HepG2 (cell line): ENCODE results near the gene CNTD1. TPM values are rescaled to one million over a fixed set of nuclear protein-coding genes. Genes with fewer than 3 reads are reported as not detected.

Experiments used
- ATAC-seq: fragments of 200-7000 bp; cut with Tn5 transposase; 3 replicates; pipeline ENCODE4 v1.9.1; 2020; ENCODE audit warnings: mild to moderate bottlenecking, moderate library complexity
- BruUV-seq: library from RNA; stranded (reverse); fragments of 400-500 nt; replicated peaks from 2 replicates; lab custom pipeline; 2021; lab: Mats Ljungman, UMichigan
- CTCF ChIA-PET: fragments of 300-600 bp; formaldehyde crosslinking; extraction: SDS; loops from one replicate; lab custom pipeline; 2021; ENCODE audit warnings: low total read pairs, inconsistent platforms, low intra/inter-chr PET ratio; lab: Yijun Ruan, JAX
- POLR2A ChIA-PET: fragments of 350-600 bp; sonication (Branson Sonifier 250); formaldehyde crosslinking; loops from one replicate; lab custom pipeline; 2020; ENCODE audit warnings: antibody characterized with exemption, inconsistent platforms; lab: Yijun Ruan, JAX
- DNase-seq: peaks from one replicate; pipeline ENCODE4 v3.0.0-alpha.2; 2015; ENCODE audit warnings: low spot score
- FAIRE-seq: peaks from 3 replicates; lab custom pipeline; 2011; peaks lifted over from hg19 to GRCh38; lab: Jason Lieb, UNC
- H2AFZ ChIP-seq: one replicate; pipeline ENCODE4 v1.6.1; 2011; ENCODE audit warnings: low read length, inconsistent platforms
- H3K27ac ChIP-seq: fragments of 300-600 bp; 3 replicates; pipeline ENCODE4 v1.8.0; 2011; ENCODE audit warnings: mixed run types, mild to moderate bottlenecking, mixed read lengths, low read length, inconsistent platforms; ENCODE audit not compliant: insufficient read depth; ENCODE audit errors: extremely low read length
- H3K27me3 ChIP-seq, 2 experiments: fragments of 200-600 bp in 1 of 2; 2 replicates in 1 of 2; 3 replicates in 1 of 2; pipeline versions ENCODE4 v1.6.0 to v1.8.0; 2011; ENCODE audit warnings: low read length in 2 of 2, mild to moderate bottlenecking in 2 of 2, moderate library complexity in 2 of 2, inconsistent platforms in 1 of 2; ENCODE audit not compliant: insufficient read depth in 2 of 2, control insufficient read depth in 1 of 2
- H3K36me3 ChIP-seq, 2 experiments: fragments of 200-600 bp in 1 of 2; replicated peaks in 1 of 2; 2 replicates in 1 of 2; 3 replicates in 1 of 2; pipeline versions ENCODE4 v1.5.1 to v1.8.0; 2011; ENCODE audit warnings: low read length in 2 of 2, inconsistent platforms in 1 of 2; ENCODE audit not compliant: insufficient read depth in 2 of 2, control insufficient read depth in 1 of 2
- H3K4me1 ChIP-seq: 2 replicates; pipeline ENCODE4 v1.5.1; 2012; ENCODE audit warnings: low read length, inconsistent platforms; ENCODE audit not compliant: insufficient read depth
- H3K4me2 ChIP-seq: 2 replicates; pipeline ENCODE4 v1.6.0; 2011; ENCODE audit warnings: low read depth, low read length, inconsistent platforms
- H3K4me3 ChIP-seq, 3 experiments: fragments of 200-600 bp in 1 of 3; sonication (generic), shearing (Covaris generic) in 1 of 3; replicated peaks in 1 of 3; 2 replicates each; pipeline ENCODE4 v1.5.1; 2011 to 2016; ENCODE audit warnings: low read length in 3 of 3, inconsistent platforms in 2 of 3, low read depth in 2 of 3, mild to moderate bottlenecking in 2 of 3, control low read depth in 1 of 3, mixed read lengths in 1 of 3; ENCODE audit not compliant: insufficient read depth in 1 of 3
- H3K79me2 ChIP-seq: one replicate; pipeline ENCODE4 v1.6.1; 2011; ENCODE audit warnings: low read length, inconsistent platforms; ENCODE audit not compliant: insufficient read depth
- H3K9ac ChIP-seq: 2 replicates; pipeline ENCODE4 v1.6.0; 2011; ENCODE audit warnings: mild to moderate bottlenecking, low read depth, low read length, inconsistent platforms; ENCODE audit not compliant: insufficient read depth
- H3K9me3 ChIP-seq: 2 replicates; pipeline ENCODE4 v1.5.1; 2012; ENCODE audit warnings: mild to moderate bottlenecking, low read length
- H4K20me1 ChIP-seq: 2 replicates; pipeline ENCODE4 v1.6.0; 2011; ENCODE audit warnings: inconsistent platforms, mild to moderate bottlenecking, low read length, moderate library complexity; ENCODE audit not compliant: insufficient read depth
- HOMEZ ChIP-seq: IDR thresholded peaks from 2 replicates; pipeline ENCODE4 v1.6.1; 2016; ENCODE audit warnings: low read depth
- KAT7 ChIP-seq: IDR thresholded peaks from 2 replicates; pipeline ENCODE4 v1.6.1; 2018; ENCODE audit warnings: borderline replicate concordance, missing compliant biosample characterization
- MBNL3 ChIP-seq: fragments of 250-450 bp; sonication (Bioruptor Pico); conservative IDR thresholded peaks from 2 replicates; pipeline ENCODE4 v1.8.0; 2022; ENCODE audit warnings: mild to moderate bottlenecking, inconsistent platforms
- NPAS2 ChIP-seq: sonication (generic); formaldehyde crosslinking; IDR thresholded peaks from 2 replicates; pipeline ENCODE4 v1.8.0; 2022; ENCODE audit warnings: mild to moderate bottlenecking, missing genetic modification reagents, borderline replicate concordance
- NRL ChIP-seq: sonication (generic); formaldehyde crosslinking; IDR thresholded peaks from 2 replicates; pipeline ENCODE4 v1.5.0; 2020; ENCODE audit warnings: missing genetic modification reagents, mild to moderate bottlenecking, moderate library complexity, borderline replicate concordance
- PRDM15 ChIP-seq: sonication (generic); formaldehyde crosslinking; IDR thresholded peaks from 2 replicates; pipeline ENCODE4 v1.4.0; 2020; ENCODE audit warnings: missing genetic modification reagents
- RAD21 ChIP-seq: fragments of 450-650 bp; formaldehyde crosslinking; IDR thresholded peaks from 2 replicates; pipeline ENCODE4 v1.5.0; 2020; ENCODE audit warnings: mild to moderate bottlenecking
- THAP9 ChIP-seq: sonication (generic); formaldehyde crosslinking; IDR thresholded peaks from 2 replicates; pipeline ENCODE4; 2020; ENCODE audit warnings: missing genetic modification reagents, mild to moderate bottlenecking, borderline replicate concordance
- XRCC5 ChIP-seq: fragments of 200-400 bp; formaldehyde crosslinking; optimal IDR thresholded peaks from 2 replicates; pipeline ENCODE3; 2017; ENCODE audit warnings: mild to moderate bottlenecking, low read length
- ZNF510 ChIP-seq: sonication (generic); formaldehyde crosslinking; IDR thresholded peaks from 2 replicates; pipeline ENCODE4 v1.4.0; 2020; ENCODE audit warnings: low read depth, mild to moderate bottlenecking, missing genetic modification reagents
- ZNF614 ChIP-seq: IDR thresholded peaks from 2 replicates; pipeline ENCODE4 v1.6.1; 2018; ENCODE audit warnings: missing biosample characterization, missing genetic modification reagents, inconsistent platforms, borderline replicate concordance
- ZNF672 ChIP-seq: sonication (generic); formaldehyde crosslinking; IDR thresholded peaks from 2 replicates; pipeline ENCODE4 v1.8.1; 2022; ENCODE audit warnings: missing genetic modification reagents
- WGBS: methylation state at CpG from one replicate; pipeline ENCODE4 v1.1.6; 2017; ENCODE audit warnings: low lambda C conversion rate; 5-methylcytosine and 5-hydroxymethylcytosine counted together
- in situ Hi-C: cut with HindIII; loops from 2 replicates; pipeline ENCODE4 v1.10.0; 2017; ENCODE audit warnings: low pct_unique_long_range_greater_than_20kb; ENCODE audit not compliant: extremely low pct_ligation_motif_present
- intact Hi-C: fragments of 100-400 bp; cut with micrococcal nuclease; formaldehyde crosslinking; loops from one replicate; pipeline ENCODE4 v1.10.0; 2022; ENCODE audit not compliant: unreplicated experiment
- polyA plus RNA-seq, 8 experiments: library from polyadenylated mRNA; depleted of rRNA in 3 of 8; stranded (reverse) in 7 of 8; unstranded in 1 of 8; fragments of >200 nt; fragmentation: Illumina TruSeq in 4 of 8; extraction: Trizol in 4 of 8; gene quantifications; 2 replicates each; pipeline versions ENCODE4 v1.2.1 to v1.2.3, GENCODE V29; 2011 to 2016; ENCODE audit warnings: low read depth in 4 of 8, missing spikeins in 1 of 8, mixed read lengths in 1 of 8; ENCODE audit not compliant: insufficient read depth in 1 of 8
- total RNA-seq, 5 experiments: library from RNA; depleted of rRNA; stranded (reverse); fragments of >200 nt; fragmentation: Illumina TruSeq; extraction: Trizol; gene quantifications; 2 replicates each; pipeline ENCODE4 v1.2.3, GENCODE V29; 2016; ENCODE audit warnings: low read depth in 1 of 5

Gene CNTD1
- total and polyA plus RNA-seq, 2 of the 13 experiments (the other 11 are each of a cell fraction or from before 2014, with no cell fraction given), result 0.11 to 0.15 TPM

- H3K36me3 ChIP-seq, result peaks cover 33 to 50% of the 10 kb centered on the region in 2 experiments
- ChIA-PET POLR2A (interaction anchor here (1.0 to 5.6 kb wide), 5 partner anchors 12 to 73 kb away, joined by 3 to 78 read pairs (median 9); partner anchors contain the start of genes PSME3, VPS25 and WNK4), CTCF (no interaction called here)
- BruUV-seq, result no TSS peak
- no peaks in the 10 kb centered on the region for H3K9me3 ChIP-seq
- H4K20me1 ChIP-seq, result no peaks in the 10 kb centered on the region
- no peak for FAIRE-seq
- H3K27me3 ChIP-seq, result peaks cover 0 to 7% of the 10 kb centered on the region in 2 experiments; a peak in 1 of 5 replicates
- no peak overlapping the region for H2AFZ ChIP-seq
- no peak overlapping the region for H3K4me2 ChIP-seq
- 98% methylated on average over 7 of the region's 7 CpGs for WGBS
- no peak overlapping the region for H3K4me3 ChIP-seq
- intact Hi-C loops (no loop called here), in situ Hi-C loops (loop anchor here (10.0 kb wide), 1 partner anchor 106 kb away; no protein-coding TSS in a partner anchor)
- ATAC-seq, result no peak
- H3K9ac ChIP-seq, result no peak overlapping the region
- H3K27ac ChIP-seq, result no peak overlapping the region
- H3K79me2 ChIP-seq, result peaks cover 20% of the 10 kb centered on the region
- DNase-seq, result no peak
- H3K4me1 ChIP-seq, result peaks cover 40% of the 10 kb centered on the region
- TF ChIP-seq NRL (CRISPR knock-in tag), result no peak
- TF ChIP-seq PRDM15 (CRISPR knock-in tag), result no peak
- no peak for TF ChIP-seq ZNF510 (CRISPR knock-in tag)
- no peak for TF ChIP-seq RAD21
- no peak for TF ChIP-seq MBNL3 (CRISPR knock-in tag)
- TF ChIP-seq ZNF614 (CRISPR knock-in tag), result no peak
- no peak for TF ChIP-seq THAP9 (CRISPR knock-in tag)
- no peak for TF ChIP-seq HOMEZ (CRISPR knock-in tag)
- TF ChIP-seq XRCC5, result no peak
- TF ChIP-seq NPAS2 (CRISPR knock-in tag), result no peak
- TF ChIP-seq KAT7, result no peak
- no peak for TF ChIP-seq ZNF672
Measured at GRCh38 chr17:42821176-42821575, 22.5 kb downstream of the CNTD1 start.
